ENCODE results near the gene FER1L5. TPM values are rescaled to one million over a fixed set of nuclear protein-coding genes. Genes with fewer than 3 reads are reported as not detected.
A peak's percentile ranks its signal among the peaks of the same experiment; 100 is the strongest.

FER1L5 gene
- total and polyA plus RNA-seq, 12 donors: 0.02 to 0.87 (median 0.14) TPM; not detected in 1

DNA sequence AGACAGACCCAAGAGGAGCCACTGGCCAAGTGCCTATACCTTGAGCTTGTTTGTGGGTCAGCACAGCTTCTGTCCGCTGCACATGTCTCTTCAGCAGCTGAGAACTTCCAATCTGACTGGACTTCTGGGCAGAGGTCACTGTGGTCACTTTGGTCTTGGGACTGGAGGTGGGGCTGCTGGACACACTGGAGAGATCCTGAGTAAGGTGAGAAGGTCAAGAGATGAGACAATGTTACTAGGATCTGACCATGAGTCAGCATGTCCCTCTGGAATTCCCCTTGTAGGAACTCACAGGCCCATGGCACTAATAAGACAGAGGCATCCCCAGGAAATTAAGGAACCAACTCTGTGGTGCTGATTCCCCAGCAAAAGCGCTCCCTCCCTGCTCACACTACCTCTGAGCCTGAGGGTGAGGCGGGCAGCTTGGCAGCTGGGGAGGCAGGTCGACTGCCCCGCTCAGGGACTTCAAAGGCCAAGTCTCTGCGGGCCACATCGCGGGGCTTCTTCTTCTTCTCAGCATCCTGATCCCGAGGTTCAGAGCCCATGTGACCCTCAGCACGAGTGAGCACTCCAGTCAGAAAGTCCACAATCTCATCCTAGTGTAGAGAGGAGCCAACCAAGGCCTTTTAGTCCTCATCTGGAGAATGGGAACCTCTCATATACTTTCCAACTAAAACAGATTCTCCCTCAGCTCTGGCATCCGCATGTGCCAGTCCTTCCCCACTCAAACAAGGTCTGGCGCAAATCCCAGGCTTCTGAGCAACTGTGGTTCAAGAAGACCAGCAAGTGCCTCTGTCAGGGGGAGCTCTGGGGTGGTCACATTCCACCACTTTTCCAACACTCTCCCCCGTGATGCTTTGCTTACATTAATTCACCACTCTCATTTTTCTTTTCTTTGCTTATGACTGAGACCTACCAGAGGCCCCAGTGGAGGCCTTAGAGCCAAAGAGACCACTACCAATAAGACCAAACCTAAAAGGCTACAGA, 33.8 kb upstream of the FER1L5 start:
- TF ChIP-seq CTCF (IDR thresholded peaks at IDR 0.05): no peak
- TF ChIP-seq POLR2A (IDR thresholded peaks at IDR 0.05): no peak
- peaks cover 0 to 2% of the 10 kb centered on the region in 2 donors for H3K4me1 ChIP-seq (replicated peaks in 1 of 2)
- 81 to 97% (median 93%) methylated on average over 9 to 13 of the region's 13 CpGs for WGBS, 4 donors
- intact Hi-C loops (cut with DNase I): no loop called here
- peaks cover 0 to 98% of the 10 kb centered on the region in 2 donors for H3K36me3 ChIP-seq (replicated peaks in 1 of 2)
- H3K9me3 ChIP-seq (replicated peaks in 1 of 3): no peaks in the 10 kb centered on the region
- DNase-seq: peak in 1 of 7 donors; percentile 38
- no peaks in the 10 kb centered on the region for H3K27me3 ChIP-seq
- no peak overlapping the region for H3K4me3 ChIP-seq
- peak overlapping the region in 2 of 5 donors; percentile 10 to 32 for H3K27ac ChIP-seq

GRCh38 chr2:96616128-96616527, 26.4 kb upstream of the FER1L5 start:
- Histone ChIP-seq H3K4me3 (no peak overlapping the region), H3K36me3 (replicated peaks in 1 of 2) (peaks cover 0 to 68% of the 10 kb centered on the region in 2 donors), H3K27me3 (no peaks in the 10 kb centered on the region), H3K9me3 (replicated peaks in 1 of 3) (no peaks in the 10 kb centered on the region), H3K27ac (peak overlapping the region in 1 of 5 donors; percentile 66), H3K4me1 (replicated peaks in 1 of 2) (peaks cover 0 to 5% of the 10 kb centered on the region in 2 donors)
- WGBS, 4 donors: 81 to 92% (median 89%) methylated on average over 1 of the region's 1 CpG
- TF ChIP-seq POLR2A (IDR thresholded peaks at IDR 0.05) (no peak), CTCF (IDR thresholded peaks at IDR 0.05) (no peak)
- no peak for DNase-seq
- intact Hi-C loops (cut with DNase I): no loop called here

DNA sequence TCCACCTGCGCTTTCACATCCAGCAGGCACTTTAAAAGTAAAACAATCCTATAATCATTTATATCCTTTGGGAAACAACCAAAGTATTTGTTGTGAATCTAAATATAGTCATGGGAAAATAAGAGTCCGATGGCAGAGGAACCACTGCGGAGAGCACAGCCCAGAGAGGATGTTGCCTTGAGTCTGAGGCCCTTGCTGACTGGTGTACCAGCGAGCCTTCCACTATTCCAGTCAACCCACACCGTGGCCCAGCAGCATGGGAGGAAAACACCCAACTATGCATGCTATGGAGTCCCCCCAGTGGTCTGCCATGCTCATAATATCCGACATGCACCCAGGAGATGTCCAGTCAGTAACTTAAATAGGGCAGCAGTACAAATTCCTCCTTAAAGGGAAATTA, 26.0 kb upstream of the FER1L5 start:
- intact Hi-C loops (cut with DNase I): no loop called here
- no peaks in the 10 kb centered on the region for H3K9me3 ChIP-seq (replicated peaks in 1 of 3)
- 82 to 89% (median 83%) methylated on average over 5 to 6 of the region's 6 CpGs for WGBS, 4 donors
- TF ChIP-seq POLR2A (IDR thresholded peaks at IDR 0.05) (no peak), CTCF (IDR thresholded peaks at IDR 0.05) (no peak)
- peaks cover 0 to 5% of the 10 kb centered on the region in 2 donors for H3K4me1 ChIP-seq (replicated peaks in 1 of 2)
- no peak overlapping the region for H3K4me3 ChIP-seq
- H3K27ac ChIP-seq: peak overlapping the region in 1 of 5 donors; percentile 66
- no peaks in the 10 kb centered on the region for H3K27me3 ChIP-seq
- H3K36me3 ChIP-seq (replicated peaks in 1 of 2): peaks cover 0 to 64% of the 10 kb centered on the region in 2 donors
- DNase-seq: no peak

- Histone ChIP-seq H3K4me1 (replicated peaks in 1 of 2) (peaks cover 0 to 5% of the 10 kb centered on the region in 2 donors), H3K36me3 (replicated peaks in 1 of 2) (peaks cover 0 to 61% of the 10 kb centered on the region in 2 donors), H3K27ac (peak overlapping the region in 2 of 5 donors; percentile 31 to 66), H3K9me3 (replicated peaks in 1 of 3) (no peaks in the 10 kb centered on the region), H3K4me3 (no peak overlapping the region), H3K27me3 (no peaks in the 10 kb centered on the region)
- WGBS, 4 donors: 89 to 93% (median 92%) methylated on average over 3 to 4 of the region's 4 CpGs
- intact Hi-C loops (cut with DNase I): no loop called here
- TF ChIP-seq CTCF (IDR thresholded peaks at IDR 0.05) (no peak), POLR2A (IDR thresholded peaks at IDR 0.05) (no peak)
- no peak for DNase-seq
Measured at GRCh38 chr2:96617012-96617411, 25.6 kb upstream of the FER1L5 start.

Data from adrenal gland (tissue), 12 donors.